ENCODE measurements around the gene SLC16A1.

DNA sequence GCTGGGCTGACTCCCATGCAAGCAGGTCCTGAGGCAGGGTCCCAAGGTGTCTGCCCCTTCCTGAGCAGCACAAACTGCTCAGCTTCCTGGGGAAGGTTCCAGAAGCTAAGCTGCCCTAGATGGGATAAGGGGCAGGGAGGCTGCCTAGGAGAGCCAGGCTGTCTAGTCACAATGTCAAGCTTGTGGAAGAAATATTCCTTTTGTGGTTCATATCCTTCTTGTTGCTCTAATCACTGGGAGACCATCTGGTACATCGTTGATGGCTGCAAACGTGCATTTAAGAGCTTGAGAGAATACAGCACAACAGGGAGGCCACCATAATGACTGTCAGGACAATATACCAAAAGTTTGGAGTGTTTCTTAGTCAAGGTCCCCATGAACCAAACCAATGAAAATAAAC, 67.4 kb downstream of the SLC16A1 start:
- TF ChIP-seq, protein P1, sequence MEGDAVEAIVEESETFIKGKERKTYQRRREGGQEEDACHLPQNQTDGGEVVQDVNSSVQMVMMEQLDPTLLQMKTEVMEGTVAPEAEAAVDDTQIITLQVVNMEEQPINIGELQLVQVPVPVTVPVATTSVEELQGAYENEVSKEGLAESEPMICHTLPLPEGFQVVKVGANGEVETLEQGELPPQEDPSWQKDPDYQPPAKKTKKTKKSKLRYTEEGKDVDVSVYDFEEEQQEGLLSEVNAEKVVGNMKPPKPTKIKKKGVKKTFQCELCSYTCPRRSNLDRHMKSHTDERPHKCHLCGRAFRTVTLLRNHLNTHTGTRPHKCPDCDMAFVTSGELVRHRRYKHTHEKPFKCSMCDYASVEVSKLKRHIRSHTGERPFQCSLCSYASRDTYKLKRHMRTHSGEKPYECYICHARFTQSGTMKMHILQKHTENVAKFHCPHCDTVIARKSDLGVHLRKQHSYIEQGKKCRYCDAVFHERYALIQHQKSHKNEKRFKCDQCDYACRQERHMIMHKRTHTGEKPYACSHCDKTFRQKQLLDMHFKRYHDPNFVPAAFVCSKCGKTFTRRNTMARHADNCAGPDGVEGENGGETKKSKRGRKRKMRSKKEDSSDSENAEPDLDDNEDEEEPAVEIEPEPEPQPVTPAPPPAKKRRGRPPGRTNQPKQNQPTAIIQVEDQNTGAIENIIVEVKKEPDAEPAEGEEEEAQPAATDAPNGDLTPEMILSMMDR (IDR thresholded peaks at IDR 0.05; ENCODE audit: insufficient read depth, low read length), result no peak
- no peak for TF ChIP-seq POLR2AphosphoS5 (IDR thresholded peaks at IDR 0.05; ENCODE audit: low read depth)
- TF ChIP-seq, protein P2, sequence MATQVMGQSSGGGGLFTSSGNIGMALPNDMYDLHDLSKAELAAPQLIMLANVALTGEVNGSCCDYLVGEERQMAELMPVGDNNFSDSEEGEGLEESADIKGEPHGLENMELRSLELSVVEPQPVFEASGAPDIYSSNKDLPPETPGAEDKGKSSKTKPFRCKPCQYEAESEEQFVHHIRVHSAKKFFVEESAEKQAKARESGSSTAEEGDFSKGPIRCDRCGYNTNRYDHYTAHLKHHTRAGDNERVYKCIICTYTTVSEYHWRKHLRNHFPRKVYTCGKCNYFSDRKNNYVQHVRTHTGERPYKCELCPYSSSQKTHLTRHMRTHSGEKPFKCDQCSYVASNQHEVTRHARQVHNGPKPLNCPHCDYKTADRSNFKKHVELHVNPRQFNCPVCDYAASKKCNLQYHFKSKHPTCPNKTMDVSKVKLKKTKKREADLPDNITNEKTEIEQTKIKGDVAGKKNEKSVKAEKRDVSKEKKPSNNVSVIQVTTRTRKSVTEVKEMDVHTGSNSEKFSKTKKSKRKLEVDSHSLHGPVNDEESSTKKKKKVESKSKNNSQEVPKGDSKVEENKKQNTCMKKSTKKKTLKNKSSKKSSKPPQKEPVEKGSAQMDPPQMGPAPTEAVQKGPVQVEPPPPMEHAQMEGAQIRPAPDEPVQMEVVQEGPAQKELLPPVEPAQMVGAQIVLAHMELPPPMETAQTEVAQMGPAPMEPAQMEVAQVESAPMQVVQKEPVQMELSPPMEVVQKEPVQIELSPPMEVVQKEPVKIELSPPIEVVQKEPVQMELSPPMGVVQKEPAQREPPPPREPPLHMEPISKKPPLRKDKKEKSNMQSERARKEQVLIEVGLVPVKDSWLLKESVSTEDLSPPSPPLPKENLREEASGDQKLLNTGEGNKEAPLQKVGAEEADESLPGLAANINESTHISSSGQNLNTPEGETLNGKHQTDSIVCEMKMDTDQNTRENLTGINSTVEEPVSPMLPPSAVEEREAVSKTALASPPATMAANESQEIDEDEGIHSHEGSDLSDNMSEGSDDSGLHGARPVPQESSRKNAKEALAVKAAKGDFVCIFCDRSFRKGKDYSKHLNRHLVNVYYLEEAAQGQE (IDR thresholded peaks at IDR 0.05; ENCODE audit: insufficient replicate concordance, low read depth), result no peak
- no peak for TF ChIP-seq GABPA (IDR thresholded peaks at IDR 0.05; ENCODE audit: low read depth)
